Mesodermal cell (in vitro differentiated cells): ENCODE measurements around the gene TFEC. TPM values are rescaled to one million over a fixed set of nuclear protein-coding genes. Genes with fewer than 3 reads are reported as not detected.
A peak's percentile ranks its signal among the peaks of the same experiment; 100 is the strongest.
"Not testable (repeated sequence)": the region's sequence is repeated elsewhere in the genome, so short reads cannot be mapped to it uniquely, and the experiment has no call there.

ENCODE experiments used
- H3K27ac ChIP-seq: 2 replicates; pipeline ENCODE4 v1.7.0; 2013; ENCODE audit warnings: mild to moderate bottlenecking, low read depth, low read length, moderate library complexity; ENCODE audit not compliant: severe bottlenecking
- H3K36me3 ChIP-seq: 2 replicates; pipeline ENCODE4 v1.7.1; 2013; ENCODE audit warnings: mild to moderate bottlenecking, low read length, moderate library complexity; ENCODE audit not compliant: control insufficient read depth, insufficient read depth
- H3K4me1 ChIP-seq: one replicate; pipeline ENCODE4 v1.7.1; 2013; ENCODE audit warnings: mild to moderate bottlenecking, low read length; ENCODE audit not compliant: insufficient read depth, control insufficient read depth, poor library complexity, severe bottlenecking
- H3K4me3 ChIP-seq: 2 replicates; pipeline ENCODE4 v1.7.0; 2013; ENCODE audit warnings: low read length, control low read depth, mild to moderate bottlenecking; ENCODE audit not compliant: insufficient read depth, poor library complexity, severe bottlenecking; ENCODE audit errors: extremely low read depth
- H3K9me3 ChIP-seq: 2 replicates; pipeline ENCODE4 v1.7.1; 2013; ENCODE audit warnings: mild to moderate bottlenecking, low read length, moderate library complexity; ENCODE audit not compliant: control insufficient read depth
- WGBS, 2 experiments: methylation state at CpG; one replicate each; pipeline ENCODE4 v1.1.5; 2013; ENCODE audit warnings: missing lambda C conversion rate in 2 of 2; ENCODE audit not compliant: insufficient coverage in 2 of 2; 5-methylcytosine and 5-hydroxymethylcytosine counted together
- polyA plus RNA-seq, 2 experiments: library from polyadenylated mRNA; stranded (reverse); fragments of 50-300 nt; gene quantifications; one replicate each; pipeline ENCODE4 v1.2.3, GENCODE V29; 2013

The TFEC gene, protein sequence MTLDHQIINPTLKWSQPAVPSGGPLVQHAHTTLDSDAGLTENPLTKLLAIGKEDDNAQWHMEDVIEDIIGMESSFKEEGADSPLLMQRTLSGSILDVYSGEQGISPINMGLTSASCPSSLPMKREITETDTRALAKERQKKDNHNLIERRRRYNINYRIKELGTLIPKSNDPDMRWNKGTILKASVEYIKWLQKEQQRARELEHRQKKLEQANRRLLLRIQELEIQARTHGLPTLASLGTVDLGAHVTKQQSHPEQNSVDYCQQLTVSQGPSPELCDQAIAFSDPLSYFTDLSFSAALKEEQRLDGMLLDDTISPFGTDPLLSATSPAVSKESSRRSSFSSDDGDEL
- 0.33 TPM for polyA plus RNA-seq (2013, experiment 1 of 2)
- polyA plus RNA-seq (2013, experiment 2 of 2), result 0.30 TPM

GRCh38 chr7:116030651-116031276, at the start of gene TFEC:
Gene TFEC (minus strand): TSS chr7:116030763. CDS start chr7:115984441, 46,322 bp downstream.
- no peak within 1 kb of the TSS for H3K4me3 ChIP-seq
- no peaks in the 10 kb centered on the region for H3K36me3 ChIP-seq
- no peaks in the 10 kb centered on the region for H3K9me3 ChIP-seq
- 40% methylated on average over 1 of the region's 3 CpGs; no CpG with 5 or more reads in 1 of the 2 experiments for WGBS, 2 experiments
- no peaks in the 10 kb centered on the region for H3K4me1 ChIP-seq
- H3K27ac ChIP-seq, result peak within 1 kb of the TSS; percentile 76

DNA sequence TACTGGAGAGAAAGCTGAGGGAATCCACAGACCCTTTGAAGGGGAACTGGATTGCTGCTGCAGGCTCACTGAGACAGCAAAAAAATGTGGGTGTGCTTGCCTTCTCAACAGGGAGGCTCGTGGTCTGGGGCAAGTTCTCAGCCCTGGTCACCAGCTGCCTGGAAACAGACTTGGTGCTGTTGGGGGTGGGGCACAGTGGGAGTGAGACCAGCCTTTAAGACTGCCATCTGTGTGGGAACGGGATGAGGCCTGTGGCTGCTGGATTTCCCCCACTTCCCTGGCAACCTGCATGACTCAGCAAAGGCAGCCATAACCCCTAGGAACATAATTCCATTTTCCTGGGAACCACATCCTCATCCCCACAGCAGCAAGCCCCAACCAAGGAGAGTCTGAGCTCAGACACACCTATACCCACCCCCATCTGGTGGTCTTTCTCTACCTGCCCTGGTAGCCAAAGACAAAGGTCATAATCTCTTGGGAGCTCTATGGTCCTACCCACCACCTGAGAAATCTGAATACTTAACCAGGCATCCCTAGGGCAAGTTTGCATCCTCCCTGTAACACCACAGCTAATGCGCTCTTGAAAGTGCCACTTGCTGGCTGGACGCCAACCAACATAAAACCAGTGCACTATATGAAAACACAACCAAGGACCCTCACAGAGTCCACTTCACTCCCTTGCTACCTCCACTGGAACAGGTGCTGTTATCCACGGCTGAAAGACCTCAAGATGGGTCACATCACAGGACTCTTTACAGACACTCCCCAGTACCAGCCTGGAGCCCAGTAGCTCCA, 45.0 kb upstream of the TFEC start:
- WGBS, 2 experiments, result 87 to 95% methylated on average over 4 of the region's 5 CpGs
- H3K4me1 ChIP-seq, result no peaks in the 10 kb centered on the region

DNA sequence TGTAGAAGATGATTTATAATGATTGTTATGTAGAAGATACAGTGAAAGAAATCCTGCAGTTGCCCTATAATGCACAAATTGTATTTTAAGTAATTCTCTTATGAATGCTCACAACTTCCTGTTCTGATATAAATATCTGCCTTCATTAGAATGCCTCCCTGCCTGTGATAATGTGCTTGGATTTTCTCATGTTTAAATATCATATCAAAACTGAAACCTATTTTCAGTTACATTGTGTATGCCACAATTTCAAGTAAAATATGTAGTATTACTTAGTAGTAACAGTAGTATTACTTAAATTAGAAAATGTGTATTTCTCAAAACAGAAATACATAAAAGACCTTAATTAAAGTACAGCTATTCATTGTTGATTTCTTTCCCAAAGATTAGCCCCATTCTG, 41.1 kb upstream of the TFEC start:
- H3K9me3 ChIP-seq, result no peaks in the 10 kb centered on the region
- H3K27ac ChIP-seq, result no peak overlapping the region
- no peaks in the 10 kb centered on the region for H3K36me3 ChIP-seq
- H3K4me3 ChIP-seq, result no peak overlapping the region
- no peaks in the 10 kb centered on the region for H3K4me1 ChIP-seq

More for the DNA sequence above, 45.0 kb upstream of the TFEC start:
- Histone ChIP-seq H3K36me3 (no peaks in the 10 kb centered on the region), H3K4me3 (no peak overlapping the region), H3K9me3 (no peaks in the 10 kb centered on the region), H3K27ac (no peak overlapping the region)

- no CpG with 5 or more reads among the region's 1 CpG for WGBS, 2 experiments
- H3K27ac ChIP-seq, result no peak overlapping the region
- H3K4me1 ChIP-seq, result no peaks in the 10 kb centered on the region
Measured at GRCh38 chr7:116064179-116064578, 33.6 kb upstream of the TFEC start.

DNA sequence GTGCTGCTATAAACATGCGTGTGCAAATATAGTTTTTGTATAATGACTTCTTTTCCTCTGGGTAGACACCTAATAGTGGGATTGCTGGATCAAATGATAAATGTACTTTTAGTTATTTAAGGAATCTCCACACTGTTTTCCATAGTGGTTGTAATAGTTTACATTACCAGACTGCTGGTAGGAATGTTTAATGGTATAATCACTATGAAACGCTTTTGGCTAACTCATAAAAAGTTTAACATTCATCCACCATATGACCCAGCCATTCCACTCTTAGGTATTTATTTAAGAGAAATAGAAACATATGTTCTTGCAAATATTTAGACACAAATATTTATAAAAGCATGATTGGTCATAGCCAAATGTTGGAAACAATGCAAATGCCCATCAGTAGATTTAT, 32.1 kb upstream of the TFEC start:
- H3K4me3 ChIP-seq, result no peak overlapping the region
- no peaks in the 10 kb centered on the region for H3K4me1 ChIP-seq
- WGBS, 2 experiments, result 86% methylated on average over 1 of the region's 2 CpGs; no CpG with 5 or more reads in 1 of the 2 experiments

More at GRCh38 chr7:116064179-116064578, 33.6 kb upstream of the TFEC start:
- Histone ChIP-seq H3K4me3 (no peak overlapping the region), H3K9me3 (no peaks in the 10 kb centered on the region), H3K36me3 (no peaks in the 10 kb centered on the region)

GRCh38 chr7:116052006-116052405, 21.4 kb upstream of the TFEC start:
- Histone ChIP-seq H3K4me3 (no peak overlapping the region), H3K4me1 (no peaks in the 10 kb centered on the region), H3K36me3 (no peaks in the 10 kb centered on the region), H3K27ac (no peak overlapping the region), H3K9me3 (no peaks in the 10 kb centered on the region)
- WGBS, 2 experiments, result 8 to 53% methylated on average over 1 to 2 of the region's 2 CpGs

More for the DNA sequence above, 32.1 kb upstream of the TFEC start:
- Histone ChIP-seq H3K36me3 (no peaks in the 10 kb centered on the region), H3K27ac (no peak overlapping the region), H3K9me3 (no peaks in the 10 kb centered on the region)

DNA sequence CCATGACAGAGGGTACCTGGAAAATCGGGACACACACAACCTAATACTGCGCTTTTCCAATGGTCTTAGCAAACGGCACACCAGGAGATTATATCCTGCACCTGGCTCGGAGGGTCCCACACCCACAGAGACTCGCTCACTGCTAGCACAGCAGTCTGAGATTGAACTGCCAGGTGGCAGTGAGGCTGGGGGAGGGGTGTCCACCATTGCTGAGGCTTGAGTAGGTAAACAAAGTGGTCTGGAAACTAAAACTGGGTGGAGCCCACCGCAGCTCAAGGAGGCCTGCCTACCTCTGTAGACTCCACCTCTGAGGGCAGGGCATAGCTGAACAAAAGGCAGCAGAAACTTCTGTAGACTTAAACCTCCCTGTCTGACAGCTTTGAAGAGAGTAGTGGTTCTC, 16.7 kb upstream of the TFEC start:
- H3K4me1 ChIP-seq, H3K4me3 ChIP-seq, H3K27ac ChIP-seq, H3K36me3 ChIP-seq, H3K9me3 ChIP-seq: not testable (repeated sequence)
- 95% methylated on average over 3 of the region's 6 CpGs; no CpG with 5 or more reads in 1 of the 2 experiments for WGBS, 2 experiments

- H3K36me3 ChIP-seq, result no peaks in the 10 kb centered on the region
- 91% methylated on average over 6 of the region's 6 CpGs for WGBS, 2 experiments
- no peak overlapping the region for H3K4me3 ChIP-seq
- H3K9me3 ChIP-seq, result no peaks in the 10 kb centered on the region
- no peaks in the 10 kb centered on the region for H3K4me1 ChIP-seq
- no peak overlapping the region for H3K27ac ChIP-seq
Measured at GRCh38 chr7:116045532-116045931, 15.0 kb upstream of the TFEC start.

DNA sequence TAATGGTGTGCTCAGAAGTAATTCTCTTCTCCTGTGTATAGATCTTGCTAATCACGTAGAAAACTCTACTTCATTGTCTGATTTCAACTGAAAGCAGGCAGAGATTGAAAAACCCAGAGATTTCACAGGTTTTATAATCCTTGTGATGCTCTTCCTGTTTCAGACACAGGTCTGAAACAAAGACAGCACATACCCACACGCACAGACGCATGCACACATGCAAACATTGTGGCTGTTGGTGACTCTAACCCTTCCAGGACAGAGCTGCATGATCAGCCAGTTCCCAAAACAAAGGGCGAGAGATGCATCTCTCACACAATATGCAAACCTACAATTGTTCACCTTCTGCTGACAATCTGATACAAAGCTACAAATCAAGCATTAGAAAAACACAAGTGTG, 11.1 kb upstream of the TFEC start:
- H3K27ac ChIP-seq, result no peak overlapping the region
- H3K4me1 ChIP-seq, result no peaks in the 10 kb centered on the region
- 90 to 100% methylated on average over 3 of the region's 4 CpGs for WGBS, 2 experiments
- no peak overlapping the region for H3K4me3 ChIP-seq
- no peaks in the 10 kb centered on the region for H3K9me3 ChIP-seq
- no peaks in the 10 kb centered on the region for H3K36me3 ChIP-seq

DNA sequence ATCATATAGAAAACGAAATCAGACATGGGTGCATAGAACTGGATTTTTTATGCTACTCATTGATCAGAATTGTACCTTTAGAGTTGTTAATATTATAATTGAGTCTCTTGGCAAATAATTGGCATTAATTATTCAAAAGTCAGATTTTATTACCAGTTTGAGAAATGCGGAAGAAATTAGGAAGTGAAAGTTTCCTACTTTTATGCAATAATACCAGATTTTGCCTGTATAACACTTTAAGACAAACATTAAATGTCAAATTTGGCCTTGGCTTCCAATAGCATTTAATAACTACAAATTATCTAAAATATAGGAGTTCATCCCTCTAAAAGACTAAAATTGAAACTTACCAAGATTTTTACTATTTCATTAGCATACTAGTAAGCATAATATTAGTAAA, 6.8 kb upstream of the TFEC start:
- no peaks in the 10 kb centered on the region for H3K9me3 ChIP-seq
- no peaks in the 10 kb centered on the region for H3K4me1 ChIP-seq
- no peak overlapping the region for H3K4me3 ChIP-seq
- H3K36me3 ChIP-seq, result no peaks in the 10 kb centered on the region
- no CpG with 5 or more reads among the region's 2 CpGs for WGBS, 2 experiments
- H3K27ac ChIP-seq, result no peak overlapping the region
